Activated CD8-positive, alpha-beta memory T cell treated with anti-CD3 and anti-CD28 coated beads for 36 hours (primary cell): Measurements from ENCODE around the gene ABCA13. TPM values are rescaled to one million over a fixed set of nuclear protein-coding genes. Genes with fewer than 3 reads are reported as not detected.

Source experiments
- CTCF ChIA-PET: fragments of 350-600 bp; sonication (Branson Sonifier 250); formaldehyde crosslinking; loops from one replicate; lab custom pipeline; 2021; ENCODE audit warnings: antibody characterized with exemption; lab: Charles Lee
- POLR2A ChIA-PET: fragments of 350-600 bp; sonication (Branson Sonifier 250); formaldehyde crosslinking; loops from one replicate; lab custom pipeline; 2021; ENCODE audit warnings: antibody characterized with exemption; lab: Charles Lee
- total RNA-seq, 2 experiments: library from RNA; stranded (reverse); gene quantifications; one replicate each; pipeline ENCODE4 v1.2.3, GENCODE V29; 2021

ABCA13 gene
- total RNA-seq, 2 experiments from 2014 or later: not detected

- ChIA-PET CTCF (no interaction called here), POLR2A (no interaction called here)
Observed at GRCh38 chr7:48402721-48403120, 231.5 kb downstream of the ABCA13 start.

- CTCF ChIA-PET: no interaction called here
- POLR2A ChIA-PET: no interaction called here
Observed at GRCh38 chr7:48408731-48409130, 237.5 kb downstream of the ABCA13 start.

GRCh38 chr7:48411619-48412018 lies 240.4 kb downstream of the ABCA13 start:
- CTCF ChIA-PET: no interaction called here
- POLR2A ChIA-PET: no interaction called here

- ChIA-PET POLR2A (no interaction called here), CTCF (no interaction called here)
Observed at GRCh38 chr7:48414011-48414732, 242.9 kb downstream of the ABCA13 start.

GRCh38 chr7:48416327-48416908 lies 245.2 kb downstream of the ABCA13 start:
- CTCF ChIA-PET: no interaction called here

GRCh38 chr7:48419401-48419800 lies 248.1 kb downstream of the ABCA13 start:
- CTCF ChIA-PET: no interaction called here
- POLR2A ChIA-PET: no interaction called here

More at GRCh38 chr7:48416327-48416908, 245.2 kb downstream of the ABCA13 start:
- POLR2A ChIA-PET: no interaction called here

GRCh38 chr7:48420206-48420605 lies 248.9 kb downstream of the ABCA13 start:
- ChIA-PET CTCF (no interaction called here), POLR2A (no interaction called here)

GRCh38 chr7:48421357-48421756 lies 250.1 kb downstream of the ABCA13 start:
- CTCF ChIA-PET: no interaction called here
- POLR2A ChIA-PET: no interaction called here

GRCh38 chr7:48424731-48425130 lies 253.5 kb downstream of the ABCA13 start:
- ChIA-PET POLR2A (no interaction called here), CTCF (no interaction called here)

- CTCF ChIA-PET: no interaction called here
- POLR2A ChIA-PET: no interaction called here
Observed at GRCh38 chr7:48426331-48426965, 255.2 kb downstream of the ABCA13 start.

GRCh38 chr7:48426966-48427555 lies 255.8 kb downstream of the ABCA13 start:
- ChIA-PET CTCF (no interaction called here), POLR2A (no interaction called here)

GRCh38 chr7:48427671-48428070 lies 256.4 kb downstream of the ABCA13 start:
- POLR2A ChIA-PET: no interaction called here
- CTCF ChIA-PET: no interaction called here

- ChIA-PET CTCF (no interaction called here), POLR2A (no interaction called here)
Observed at GRCh38 chr7:48428091-48428684, 256.9 kb downstream of the ABCA13 start.

- ChIA-PET POLR2A (no interaction called here), CTCF (no interaction called here)
Observed at GRCh38 chr7:48429117-48429516, 257.9 kb downstream of the ABCA13 start.

- ChIA-PET CTCF (no interaction called here), POLR2A (no interaction called here)
Observed at GRCh38 chr7:48438206-48438605, 266.9 kb downstream of the ABCA13 start.

- ChIA-PET POLR2A (no interaction called here), CTCF (no interaction called here)
Observed at GRCh38 chr7:48441848-48442492, 270.7 kb downstream of the ABCA13 start.

- POLR2A ChIA-PET: no interaction called here
- CTCF ChIA-PET: no interaction called here
Observed at GRCh38 chr7:48443051-48443450, 271.8 kb downstream of the ABCA13 start.

- ChIA-PET CTCF (no interaction called here), POLR2A (no interaction called here)
Observed at GRCh38 chr7:48446721-48447120, 275.5 kb downstream of the ABCA13 start.

- ChIA-PET CTCF (no interaction called here), POLR2A (no interaction called here)
Observed at GRCh38 chr7:48452218-48452617, 281.0 kb downstream of the ABCA13 start.

GRCh38 chr7:48454750-48455192 lies 283.5 kb downstream of the ABCA13 start:
- ChIA-PET CTCF (no interaction called here), POLR2A (interaction anchor here (0.5 kb wide), 1 partner anchor 10 kb away, joined by 4 read pairs; no protein-coding TSS in a partner anchor)
